IPS-20b (cell line): ENCODE results near the gene OR9A2.

Experiments
- H3K27ac ChIP-seq: one replicate; pipeline ENCODE4 v1.5.1; 2013; ENCODE audit warnings: low read length
- H3K27me3 ChIP-seq: 2 replicates; pipeline ENCODE4 v1.6.1; 2013; ENCODE audit warnings: mild to moderate bottlenecking, low read length, inconsistent platforms; ENCODE audit not compliant: insufficient read depth
- H3K36me3 ChIP-seq: 2 replicates; pipeline ENCODE4 v1.6.1; 2013; ENCODE audit warnings: low read depth, mild to moderate bottlenecking, inconsistent platforms, low read length, moderate library complexity; ENCODE audit not compliant: insufficient read depth
- H3K4me1 ChIP-seq: 2 replicates; pipeline ENCODE4 v1.6.1; 2013; ENCODE audit warnings: mild to moderate bottlenecking, control low read depth, inconsistent platforms, low read length, moderate library complexity; ENCODE audit not compliant: insufficient read depth
- H3K4me3 ChIP-seq: 2 replicates; pipeline ENCODE4 v1.5.1; 2013; ENCODE audit warnings: mild to moderate bottlenecking, low read length, inconsistent platforms
- H3K9ac ChIP-seq: 2 replicates; pipeline ENCODE4 v1.6.1; 2013; ENCODE audit warnings: low read depth, mild to moderate bottlenecking, inconsistent platforms, low read length, moderate library complexity
- H3K9me3 ChIP-seq: 2 replicates; pipeline ENCODE4 v1.6.1; 2013; ENCODE audit warnings: mild to moderate bottlenecking, low read depth, low read length, inconsistent platforms; ENCODE audit not compliant: insufficient read depth

OR9A2 gene

DNA sequence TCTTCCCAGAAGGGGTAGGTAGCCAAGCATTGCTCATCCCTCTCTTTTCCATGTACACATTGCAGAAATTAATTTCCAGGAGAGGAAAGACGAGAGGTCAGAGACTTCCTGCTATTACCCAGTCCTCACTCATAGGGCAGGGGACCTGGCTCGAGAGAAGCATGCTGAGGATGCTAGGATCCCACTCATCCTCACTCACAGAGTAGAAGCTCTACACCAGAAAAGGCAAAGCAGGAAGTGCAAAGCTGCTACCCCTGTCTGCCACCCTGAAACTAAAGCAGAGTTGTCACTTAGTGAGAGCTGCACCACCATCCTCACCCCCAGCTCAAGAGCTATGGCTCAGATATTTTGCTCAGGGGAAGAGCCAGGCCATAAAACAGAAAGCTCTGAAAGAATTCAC, 9.9 kb downstream of the OR9A2 start:
- Histone ChIP-seq H3K9me3 (no peaks in the 10 kb centered on the region), H3K27me3 (no peaks in the 10 kb centered on the region), H3K36me3 (no peaks in the 10 kb centered on the region), H3K27ac (no peak overlapping the region), H3K9ac (no peak overlapping the region), H3K4me1 (no peaks in the 10 kb centered on the region), H3K4me3 (no peak overlapping the region)

GRCh38 chr7:143015926-143016490, 10.9 kb downstream of the OR9A2 start:
- H3K27me3 ChIP-seq = no peaks in the 10 kb centered on the region
- no peak overlapping the region for H3K9ac ChIP-seq
- H3K9me3 ChIP-seq = no peaks in the 10 kb centered on the region
- H3K4me3 ChIP-seq = no peak overlapping the region
- no peaks in the 10 kb centered on the region for H3K4me1 ChIP-seq
- no peak overlapping the region for H3K27ac ChIP-seq
- no peaks in the 10 kb centered on the region for H3K36me3 ChIP-seq

- no peaks in the 10 kb centered on the region for H3K36me3 ChIP-seq
- no peaks in the 10 kb centered on the region for H3K9me3 ChIP-seq
- H3K4me1 ChIP-seq = no peaks in the 10 kb centered on the region
- no peaks in the 10 kb centered on the region for H3K27me3 ChIP-seq
- no peak overlapping the region for H3K27ac ChIP-seq
- H3K4me3 ChIP-seq = no peak overlapping the region
- H3K9ac ChIP-seq = no peak overlapping the region
These were observed 11.8 kb downstream of the OR9A2 start for GRCh38 chr7:143015084-143015483.

DNA sequence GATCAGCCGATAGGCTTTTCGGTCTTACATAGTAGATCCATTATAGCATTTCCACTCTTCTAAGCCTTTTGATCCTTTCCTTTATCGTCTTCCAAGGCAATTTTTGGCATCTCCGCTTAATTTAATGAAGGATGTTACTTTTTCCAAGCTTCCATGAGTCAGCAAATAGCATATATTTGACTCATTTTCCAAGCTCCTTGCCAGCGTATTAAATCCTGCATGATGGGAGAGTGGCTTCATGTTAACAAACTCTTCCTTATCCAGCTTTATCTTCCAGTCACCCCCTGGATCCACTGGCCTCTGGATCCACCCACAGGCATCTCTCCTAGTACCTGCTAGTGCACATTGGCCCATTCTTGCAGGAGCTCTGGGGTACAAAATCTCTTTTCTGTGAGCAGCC, 13.0 kb downstream of the OR9A2 start:
- H3K4me3 ChIP-seq = no peak overlapping the region
- no peak overlapping the region for H3K27ac ChIP-seq
- no peaks in the 10 kb centered on the region for H3K9me3 ChIP-seq
- no peaks in the 10 kb centered on the region for H3K4me1 ChIP-seq
- no peaks in the 10 kb centered on the region for H3K36me3 ChIP-seq
- H3K9ac ChIP-seq = no peak overlapping the region
- no peaks in the 10 kb centered on the region for H3K27me3 ChIP-seq

- Histone ChIP-seq H3K9me3 (no peaks in the 10 kb centered on the region), H3K9ac (no peak overlapping the region), H3K4me1 (no peaks in the 10 kb centered on the region), H3K4me3 (no peak overlapping the region), H3K36me3 (no peaks in the 10 kb centered on the region), H3K27ac (no peak overlapping the region), H3K27me3 (no peaks in the 10 kb centered on the region)
These were observed 13.5 kb downstream of the OR9A2 start for GRCh38 chr7:143013473-143013872.

DNA sequence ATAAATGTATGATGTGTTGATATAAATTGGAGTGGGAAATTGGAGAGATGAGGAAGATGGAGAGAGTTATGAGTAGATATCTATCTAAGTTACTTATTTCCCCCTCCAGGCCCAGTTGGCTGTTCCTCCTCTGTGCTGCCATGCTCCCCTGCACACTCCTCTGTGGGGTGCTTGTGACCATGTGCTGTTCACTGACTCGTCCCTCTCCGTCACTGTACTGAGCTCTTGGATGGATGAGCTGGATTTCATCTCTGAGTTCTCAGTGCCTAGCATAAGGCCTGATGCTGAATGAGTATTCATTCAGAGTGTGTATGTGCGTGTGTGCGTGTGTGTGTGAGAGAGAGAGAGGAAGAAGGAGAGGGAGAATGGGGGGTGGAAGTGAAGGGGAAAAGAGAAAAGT, 14.5 kb downstream of the OR9A2 start:
- H3K9ac ChIP-seq = no peak overlapping the region
- H3K27me3 ChIP-seq = no peaks in the 10 kb centered on the region
- no peak overlapping the region for H3K27ac ChIP-seq
- no peaks in the 10 kb centered on the region for H3K9me3 ChIP-seq
- H3K4me3 ChIP-seq = no peak overlapping the region
- no peaks in the 10 kb centered on the region for H3K4me1 ChIP-seq
- H3K36me3 ChIP-seq = no peaks in the 10 kb centered on the region

DNA sequence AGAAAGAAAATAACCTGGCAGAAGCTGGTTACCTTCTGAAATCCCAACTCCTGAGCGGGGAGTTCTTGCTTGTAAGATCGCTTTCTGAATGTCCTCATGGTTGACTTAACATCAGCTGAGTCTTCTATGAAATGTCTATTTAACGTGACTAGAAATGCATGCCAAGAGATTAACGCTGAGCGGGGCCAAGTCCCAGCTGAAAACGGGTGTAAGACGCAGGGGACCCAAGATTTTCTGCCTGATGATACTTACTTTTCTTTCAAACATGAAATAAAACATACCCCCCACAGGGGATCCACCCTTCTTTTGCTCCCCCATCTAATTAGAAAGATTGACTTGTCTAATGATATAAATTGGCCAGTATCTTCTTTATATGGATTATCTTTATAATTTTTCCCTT, 14.9 kb downstream of the OR9A2 start:
- no peaks in the 10 kb centered on the region for H3K27me3 ChIP-seq
- no peak overlapping the region for H3K9ac ChIP-seq
- H3K27ac ChIP-seq = no peak overlapping the region
- H3K4me3 ChIP-seq = no peak overlapping the region
- no peaks in the 10 kb centered on the region for H3K9me3 ChIP-seq
- H3K4me1 ChIP-seq = no peaks in the 10 kb centered on the region
- H3K36me3 ChIP-seq = no peaks in the 10 kb centered on the region

DNA sequence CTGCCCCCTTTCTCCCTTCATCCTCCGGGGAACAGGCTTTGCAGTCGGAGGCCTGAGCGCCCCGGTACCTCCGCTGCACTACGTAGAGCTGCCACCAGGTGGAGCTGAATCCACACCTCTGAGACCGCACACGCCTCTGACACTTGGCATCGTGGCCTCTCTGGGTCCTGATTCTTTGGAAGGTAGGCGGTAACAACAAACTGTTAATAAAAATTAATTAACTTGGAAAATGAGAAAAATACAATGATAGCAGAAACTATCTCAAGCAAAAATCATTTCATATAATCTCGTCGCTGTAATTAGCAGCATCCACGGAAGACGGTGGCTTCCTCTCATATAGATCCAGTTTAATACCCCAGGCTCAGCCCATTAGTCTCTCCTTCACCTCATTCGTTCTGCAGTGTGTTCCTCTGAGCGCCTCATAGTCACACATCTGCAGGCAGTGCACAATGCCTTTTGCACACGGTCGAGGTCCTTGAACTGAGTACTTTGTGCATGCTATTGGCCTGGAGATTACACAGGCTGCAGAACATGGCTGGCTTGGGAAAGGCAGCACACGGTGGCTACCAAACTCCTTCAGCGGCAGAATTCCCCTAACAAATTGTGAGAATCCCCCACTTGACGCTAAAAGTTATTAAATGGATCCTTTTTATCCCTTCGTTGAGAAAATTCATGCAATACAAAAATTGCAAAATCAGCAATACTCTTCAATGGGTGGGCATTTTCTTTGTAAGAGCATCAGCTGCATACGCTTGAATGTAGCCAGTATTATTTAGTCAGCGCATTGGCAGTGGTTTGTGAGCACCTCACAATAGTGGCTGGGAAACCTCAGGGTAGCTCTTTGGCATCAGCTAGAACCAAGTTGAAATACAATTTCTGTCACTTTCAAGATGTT, 18.7 kb downstream of the OR9A2 start:
- Histone ChIP-seq H3K4me3 (no peak overlapping the region), H3K9ac (no peak overlapping the region), H3K36me3 (no peaks in the 10 kb centered on the region), H3K9me3 (no peaks in the 10 kb centered on the region), H3K27me3 (no peaks in the 10 kb centered on the region), H3K27ac (no peak overlapping the region), H3K4me1 (no peaks in the 10 kb centered on the region)

GRCh38 chr7:143005632-143006260, 21.2 kb downstream of the OR9A2 start:
- H3K4me3 ChIP-seq = no peak overlapping the region
- no peak overlapping the region for H3K27ac ChIP-seq
- H3K27me3 ChIP-seq = no peaks in the 10 kb centered on the region
- H3K4me1 ChIP-seq = no peaks in the 10 kb centered on the region
- H3K36me3 ChIP-seq = no peaks in the 10 kb centered on the region
- no peaks in the 10 kb centered on the region; the same call in 1 of the 2 replicates for H3K9me3 ChIP-seq
- H3K9ac ChIP-seq = no peak overlapping the region

GRCh38 chr7:143003393-143004051, 23.4 kb downstream of the OR9A2 start:
- H3K9me3 ChIP-seq = no peaks in the 10 kb centered on the region; the same call in 1 of the 2 replicates
- H3K27me3 ChIP-seq = no peaks in the 10 kb centered on the region
- H3K9ac ChIP-seq = no peak overlapping the region
- H3K4me3 ChIP-seq = 0 out of 2 replicates have a peak overlapping the region, but pooled peaks have one; percentile 15
- H3K36me3 ChIP-seq = no peaks in the 10 kb centered on the region
- H3K27ac ChIP-seq = no peak overlapping the region
- no peaks in the 10 kb centered on the region for H3K4me1 ChIP-seq

- H3K4me1 ChIP-seq = no peaks in the 10 kb centered on the region
- no peak overlapping the region for H3K27ac ChIP-seq
- H3K9ac ChIP-seq = no peak overlapping the region
- no peak overlapping the region for H3K4me3 ChIP-seq
- no peaks in the 10 kb centered on the region for H3K36me3 ChIP-seq
- no peaks in the 10 kb centered on the region; the same call in 1 of the 2 replicates for H3K9me3 ChIP-seq
- H3K27me3 ChIP-seq = no peaks in the 10 kb centered on the region
These were observed 24.0 kb downstream of the OR9A2 start for GRCh38 chr7:143002898-143003297.
